NCI-H446 treated with DMSO at 0.1 percent for 48 hours (cell line): Measurements from ENCODE around the gene GRK4.
"Not testable (repeated sequence)": the region's sequence is repeated elsewhere in the genome, so short reads cannot be mapped to it uniquely, and the experiment has no call there.

Source experiments
- DNase-seq: peaks from one replicate; lab custom pipeline; 2025; lab: John Stamatoyannopoulos, UW

The GRK4 gene

DNA sequence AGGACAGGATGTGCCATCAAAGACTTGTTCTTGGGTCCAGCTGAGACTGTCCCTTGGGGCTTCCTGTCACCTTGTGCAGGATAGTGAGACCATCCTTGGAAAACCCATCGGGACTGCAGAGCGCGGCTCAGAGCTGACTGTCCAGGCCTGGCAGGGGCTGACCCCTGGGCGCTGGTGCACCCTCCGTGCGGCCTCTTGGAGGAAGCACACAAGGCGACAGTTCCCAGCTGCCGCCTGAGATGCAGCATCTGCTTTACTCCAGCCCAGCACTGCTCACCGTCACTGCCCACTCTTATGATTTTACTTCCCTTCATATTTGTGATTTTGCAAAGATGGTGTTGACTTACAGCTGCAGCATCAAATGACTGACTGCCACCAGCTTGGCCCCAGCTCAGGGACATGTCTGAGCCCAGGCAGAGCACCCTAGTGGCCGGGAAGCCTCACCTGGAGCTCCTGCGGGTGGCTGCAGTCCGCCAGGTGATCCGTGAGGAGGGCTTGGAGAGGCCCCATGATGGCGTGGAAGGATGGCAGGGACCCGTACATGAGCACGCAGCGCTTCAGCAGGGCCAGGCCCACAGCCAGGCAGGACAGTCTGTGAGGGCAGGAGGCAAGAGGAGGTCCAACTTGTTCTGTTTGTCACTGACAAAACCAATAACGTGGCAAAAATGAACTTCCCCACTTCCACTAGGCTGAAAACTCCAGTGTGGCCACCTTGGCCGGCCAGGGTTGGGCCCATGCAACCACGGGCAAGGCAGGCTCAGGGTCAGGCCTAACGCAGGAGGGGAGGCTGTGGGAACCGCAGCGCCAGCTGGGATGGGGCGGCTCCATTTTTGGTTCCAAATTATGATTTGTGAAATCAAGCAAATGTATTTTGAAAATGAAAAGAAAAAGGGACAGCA lies 22.0 kb upstream of the GRK4 start:
- DNase-seq, result no peak

- DNase-seq, result no peak
These were observed 21.3 kb upstream of the GRK4 start for GRCh38 chr4:2942037-2942531.

- DNase-seq, result no peak
These were observed 20.6 kb upstream of the GRK4 start for GRCh38 chr4:2942532-2943363.

GRCh38 chr4:2943364-2944090 lies 19.8 kb upstream of the GRK4 start:
- DNase-seq, result no peak

DNA sequence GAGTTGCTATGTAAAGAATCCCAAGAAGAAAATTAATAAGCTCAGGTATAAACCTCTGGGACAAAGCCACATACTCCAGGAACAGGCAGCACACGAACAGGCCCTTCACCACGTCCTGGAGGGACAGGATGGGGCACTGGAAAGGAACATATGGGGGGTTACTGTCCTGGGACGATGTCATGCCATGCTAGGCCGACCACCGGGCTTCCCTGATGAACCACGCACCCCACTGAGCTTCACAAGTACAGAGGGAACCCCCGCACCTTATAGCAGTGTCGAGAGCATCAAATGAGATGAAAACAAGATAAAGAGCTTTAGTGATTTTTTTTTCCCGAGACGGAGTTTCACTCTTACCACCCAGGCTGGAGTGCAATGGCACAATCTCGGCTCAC lies 19.3 kb upstream of the GRK4 start:
- no peak for DNase-seq

GRCh38 chr4:2944586-2945526 lies 18.5 kb upstream of the GRK4 start:
- DNase-seq, result no peak

DNA sequence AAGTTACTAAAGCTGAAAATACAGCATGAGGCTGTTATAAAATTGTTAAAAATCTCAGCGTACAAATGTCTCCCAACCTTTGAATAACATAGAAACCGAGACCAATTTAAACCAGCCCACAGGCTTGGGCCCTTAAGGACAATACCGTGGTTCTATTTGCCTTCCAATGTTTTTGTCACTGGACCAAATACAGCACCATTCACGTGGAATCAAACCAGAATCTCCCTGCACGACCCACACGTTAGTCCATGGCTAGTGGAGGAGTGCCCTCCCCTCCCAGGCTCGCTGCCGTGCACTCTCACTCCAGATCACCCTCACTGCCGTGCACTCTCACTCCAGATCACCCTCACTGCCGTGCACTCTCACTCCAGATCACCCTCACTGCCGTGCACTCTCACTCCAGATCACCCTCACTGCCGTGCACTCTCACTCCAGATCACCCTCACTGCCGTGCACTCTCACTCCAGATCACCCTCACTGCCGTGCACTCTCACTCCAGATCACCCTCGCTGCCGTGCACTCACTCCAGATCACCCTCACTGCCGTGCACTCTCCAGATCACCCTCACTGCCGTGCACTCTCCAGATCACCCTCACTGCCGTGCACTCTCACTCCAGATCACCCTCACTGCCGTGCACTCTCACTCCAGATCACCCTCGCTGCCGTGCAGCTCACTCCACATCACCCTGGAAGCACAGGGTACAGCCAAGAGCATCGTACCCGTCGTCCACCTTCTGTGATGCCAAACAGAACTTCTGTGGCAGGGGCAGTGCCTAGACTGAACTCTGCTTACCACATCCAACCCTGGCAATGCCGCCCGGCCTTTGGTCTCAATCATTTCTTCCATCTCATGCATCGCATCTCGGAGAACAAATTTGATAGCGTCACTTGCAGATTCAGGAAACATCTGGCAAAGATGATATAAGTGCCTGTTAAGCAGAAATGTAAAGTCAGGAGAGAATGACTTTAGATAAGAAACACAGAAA lies 17.5 kb upstream of the GRK4 start:
- DNase-seq, result not testable (repeated sequence)

DNA sequence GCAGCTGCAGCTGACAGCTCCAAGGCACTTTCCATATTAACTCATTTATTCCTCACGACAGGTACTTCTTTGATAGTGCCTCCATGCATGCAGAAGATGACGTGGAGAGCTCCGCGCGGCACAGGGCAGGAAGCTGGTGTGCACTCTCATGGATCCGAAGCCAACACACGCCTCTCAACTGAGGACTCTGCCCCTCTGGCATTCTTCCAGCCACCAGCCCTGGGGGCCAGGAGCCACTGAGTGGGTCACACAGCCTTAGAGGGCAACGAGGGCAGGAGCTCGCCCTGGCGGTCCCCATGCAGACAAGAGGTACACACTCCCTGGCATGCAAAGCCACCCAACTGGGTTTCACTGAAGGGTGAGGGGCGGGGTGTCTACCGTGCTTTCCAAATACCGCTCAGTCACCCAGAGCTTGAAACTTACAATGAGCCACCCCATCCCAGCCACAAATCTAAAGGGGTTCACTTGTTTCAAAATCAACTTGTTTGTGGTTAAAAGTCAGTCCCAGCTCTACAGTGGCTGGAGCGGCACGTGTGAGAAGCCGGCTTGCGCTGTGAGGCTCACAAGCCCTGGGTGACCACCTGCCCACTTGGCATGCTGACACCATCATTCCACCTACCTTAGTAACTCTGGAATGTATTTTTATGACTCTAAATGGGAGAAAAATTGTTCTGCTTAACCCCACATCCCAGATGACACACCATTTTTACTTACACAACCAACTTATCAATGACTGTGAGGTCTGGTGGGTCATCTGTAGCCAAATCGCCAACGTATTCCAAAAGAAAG lies 16.4 kb upstream of the GRK4 start:
- DNase-seq, result no peak

- DNase-seq, result no peak
These were observed 15.4 kb upstream of the GRK4 start for GRCh38 chr4:2947926-2948325.

DNA sequence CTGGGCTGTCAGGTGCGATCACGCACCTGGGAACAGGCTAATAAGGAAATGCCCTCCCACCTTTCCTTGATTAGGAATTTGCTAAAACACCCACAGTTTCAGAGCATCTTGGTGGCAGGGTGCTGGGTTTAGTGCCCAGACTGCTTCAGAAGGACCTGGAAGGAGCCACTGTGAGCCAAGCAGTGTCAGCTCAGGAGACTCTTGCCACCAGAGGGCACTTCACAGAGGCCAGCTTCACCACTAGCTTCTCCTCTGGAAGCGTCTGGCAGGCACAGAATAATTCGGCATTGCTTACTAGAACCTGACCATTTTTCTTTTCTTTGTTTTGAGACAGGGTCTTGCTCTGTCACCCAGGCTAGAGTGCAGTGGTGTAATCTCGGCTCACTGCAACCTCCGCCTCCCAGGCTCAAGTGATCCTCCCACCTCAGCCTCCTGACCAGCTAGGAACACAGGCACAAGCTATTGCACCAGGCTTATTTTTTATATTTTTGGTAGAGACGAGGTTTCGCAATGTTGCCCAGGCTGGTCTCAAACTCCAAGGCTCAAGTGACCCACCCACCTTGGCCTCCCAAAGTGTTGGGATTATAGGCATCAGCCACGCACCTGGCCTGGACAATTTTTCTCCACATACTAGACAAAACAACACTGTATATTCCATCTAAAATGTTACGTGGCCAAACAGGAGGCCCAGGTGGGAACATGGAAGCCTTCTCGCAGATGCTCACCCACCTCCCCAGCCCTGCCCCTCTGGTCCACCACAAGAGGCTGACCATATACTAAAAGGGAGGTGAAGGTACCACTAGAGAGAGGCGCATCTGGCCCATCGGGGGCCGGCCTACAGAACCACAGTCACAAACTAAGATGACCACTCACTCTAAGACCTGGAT lies 14.2 kb upstream of the GRK4 start:
- no peak for DNase-seq

GRCh38 chr4:2949782-2950125 lies 13.6 kb upstream of the GRK4 start:
- DNase-seq, result no peak

- no peak for DNase-seq
These were observed 13.0 kb upstream of the GRK4 start for GRCh38 chr4:2950221-2950989.

DNA sequence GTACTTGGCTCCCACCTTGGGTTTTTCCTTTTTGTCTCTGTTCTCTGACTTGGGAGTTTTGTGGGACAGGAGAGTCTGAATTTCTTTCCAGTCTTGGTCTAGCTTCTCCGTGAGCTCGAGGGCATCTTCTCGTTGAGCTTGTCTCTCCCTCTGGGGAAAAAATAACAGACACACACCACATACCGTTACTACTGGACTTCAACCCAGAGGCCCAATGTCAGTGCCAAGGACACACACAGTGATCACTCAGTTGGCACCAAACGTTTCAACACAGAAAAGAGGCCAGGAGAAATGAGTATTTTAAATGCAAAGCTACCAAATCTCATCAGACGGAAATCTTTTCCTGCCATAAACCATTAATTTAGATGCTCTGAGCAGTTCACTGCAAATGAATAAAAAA lies 9.9 kb upstream of the GRK4 start:
- DNase-seq, result no peak

DNA sequence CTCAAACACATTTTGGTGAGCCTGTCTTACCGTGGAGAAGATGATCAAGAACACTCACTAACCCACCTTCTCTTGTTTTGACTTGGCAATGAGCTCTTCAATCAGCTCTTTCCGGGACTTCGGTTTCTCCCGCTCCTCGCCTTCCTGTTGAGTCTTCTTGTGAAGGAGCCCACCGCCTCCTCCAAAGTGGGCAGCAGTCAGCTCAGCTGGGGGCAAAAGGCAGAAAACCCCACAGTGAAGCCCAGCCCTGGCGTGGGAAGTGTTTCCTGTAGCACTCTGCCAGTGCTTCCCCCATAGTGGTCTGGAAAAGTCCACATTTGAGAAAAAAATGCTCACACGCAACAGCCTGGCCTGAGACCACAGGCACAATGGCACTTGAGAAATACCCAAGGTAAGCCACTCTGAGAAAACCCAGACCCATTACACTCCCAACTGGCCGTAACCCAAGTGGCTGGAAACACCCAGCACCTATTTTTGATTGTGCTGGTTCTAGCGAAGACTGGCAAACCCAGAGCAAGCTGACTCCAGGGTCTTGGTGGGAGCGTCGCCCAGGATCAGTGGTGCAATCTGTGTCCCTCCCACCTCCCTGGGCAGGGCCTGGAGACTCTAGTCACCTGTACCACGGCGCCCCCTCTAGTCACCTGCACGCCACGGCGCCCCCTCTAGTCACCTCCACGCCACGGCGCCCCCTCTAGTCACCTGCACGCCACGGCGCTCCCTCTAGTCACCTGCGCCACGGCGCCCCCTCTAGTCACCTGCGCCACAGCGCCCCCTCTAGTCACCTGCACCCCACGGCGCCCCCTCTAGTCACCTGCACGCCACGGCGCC lies 8.8 kb upstream of the GRK4 start:
- DNase-seq, result no peak

DNA sequence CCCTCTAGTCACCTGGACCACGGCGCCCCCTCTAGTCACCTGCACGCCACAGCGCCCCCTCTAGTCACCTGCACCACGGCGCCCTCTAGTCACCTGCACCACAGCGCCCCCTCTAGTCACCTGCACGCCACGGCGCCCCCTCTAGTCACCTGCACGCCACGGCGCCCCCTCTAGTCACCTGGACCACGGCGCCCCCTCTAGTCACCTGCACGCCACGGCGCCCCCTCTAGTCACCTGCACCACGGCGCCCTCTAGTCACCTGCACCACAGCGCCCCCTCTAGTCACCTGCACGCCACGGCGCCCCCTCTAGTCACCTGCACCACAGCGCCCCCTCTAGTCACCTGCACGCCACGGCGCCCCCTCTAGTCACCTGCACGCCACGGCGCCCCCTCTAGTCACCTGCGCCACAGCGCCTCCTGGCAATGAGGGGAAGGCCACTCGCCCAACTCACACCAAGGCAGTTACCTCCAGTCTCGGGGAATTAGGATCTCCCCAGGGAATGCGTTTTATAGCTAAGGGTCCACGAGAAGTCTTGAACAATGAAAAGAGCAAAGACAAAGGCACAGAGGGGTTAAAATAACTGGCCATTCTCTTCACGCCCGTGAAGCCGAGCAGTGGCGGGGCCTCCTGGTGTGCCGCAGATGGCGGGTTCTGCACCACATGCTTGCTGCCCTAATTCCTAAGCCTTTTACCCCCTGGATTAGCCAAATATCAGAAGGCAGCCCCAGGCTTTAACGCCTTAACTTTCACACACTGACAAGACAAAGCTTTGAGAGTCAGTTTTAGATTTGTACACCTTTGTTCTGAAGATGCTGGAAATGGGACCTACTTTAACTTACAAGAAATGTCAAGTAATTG lies 8.0 kb upstream of the GRK4 start:
- DNase-seq, result not testable (repeated sequence)

DNA sequence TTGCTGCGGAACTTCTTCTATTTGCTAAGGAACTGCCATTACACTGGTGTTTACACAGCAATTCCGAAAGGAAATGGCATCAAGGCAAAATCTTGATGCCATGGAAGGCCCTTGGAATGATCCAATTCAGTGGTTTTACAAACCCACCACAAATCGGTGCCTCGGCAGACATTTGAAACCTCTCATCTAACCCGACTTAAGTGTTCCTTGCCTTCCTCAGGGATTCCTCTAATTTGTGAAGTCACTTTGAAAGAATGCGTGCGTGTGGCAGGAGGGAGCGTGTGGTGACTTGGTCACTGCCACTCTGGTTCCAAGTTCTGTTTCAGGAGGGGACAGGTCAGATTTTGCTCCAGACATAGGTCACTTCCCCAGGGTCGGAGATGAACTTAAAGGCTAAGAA lies 4.9 kb upstream of the GRK4 start:
- no peak for DNase-seq
